CD4-positive, CD25-positive, alpha-beta regulatory T cell (primary cell): ENCODE data around the gene RSPH6A. TPM values are rescaled to one million over a fixed set of nuclear protein-coding genes. Genes with fewer than 3 reads are reported as not detected.
"Not testable (repeated sequence)": the region's sequence is repeated elsewhere in the genome, so short reads cannot be mapped to it uniquely, and the experiment has no call there.

ENCODE experiments used
- ATAC-seq, 2 donors: fragments of 150-1000 bp; cut with Tn5 transposase; one replicate each; pipeline ENCODE4 v1.10.0; 2021; ENCODE audit warnings: low read depth in 2 of 2, moderate number of reproducible peaks in 2 of 2, moderate library complexity in 1 of 2
- DNase-seq, 3 donors: peaks; one replicate each; pipeline versions ENCODE4 v3.0.0 to v3.0.0-alpha.2; 2012 to 2022; ENCODE audit warnings: mixed read lengths in 1 of 3
- H3K27ac ChIP-seq: one replicate; pipeline ENCODE4 v1.7.0; 2013; ENCODE audit warnings: mild to moderate bottlenecking, low read length; ENCODE audit not compliant: insufficient read depth, poor library complexity, severe bottlenecking
- H3K27me3 ChIP-seq: one replicate; pipeline ENCODE4 v1.7.0; 2013; ENCODE audit warnings: low read length; ENCODE audit not compliant: control insufficient read depth, insufficient read depth
- H3K36me3 ChIP-seq: one replicate; pipeline ENCODE4 v1.7.0; 2013; ENCODE audit warnings: mild to moderate bottlenecking, low read length, moderate library complexity; ENCODE audit not compliant: control insufficient read depth, insufficient read depth
- H3K4me1 ChIP-seq: 2 replicates; pipeline ENCODE4 v1.7.0; 2013; ENCODE audit warnings: mild to moderate bottlenecking, low read length; ENCODE audit not compliant: insufficient read depth, control insufficient read depth, poor library complexity, severe bottlenecking
- H3K4me3 ChIP-seq: one replicate; pipeline ENCODE4 v1.7.0; 2013; ENCODE audit warnings: low read depth, mild to moderate bottlenecking, low read length, moderate library complexity
- H3K9me3 ChIP-seq, 2 experiments: 1 replicate in 1 of 2; 2 replicates in 1 of 2; pipeline ENCODE4 v1.7.0; 2013; ENCODE audit warnings: low read length in 2 of 2, mild to moderate bottlenecking in 1 of 2, moderate library complexity in 1 of 2; ENCODE audit not compliant: control insufficient read depth in 2 of 2
- H3K27ac Mint-ChIP-seq, 3 donors: one replicate each; pipeline ENCODE4 v1.8.0; 2020 to 2022; ENCODE audit warnings: mild to moderate bottlenecking in 3 of 3, mixed read lengths in 3 of 3, moderate library complexity in 2 of 3
- H3K27me3 Mint-ChIP-seq: one replicate; pipeline ENCODE4 v1.8.0; 2022; ENCODE audit warnings: mild to moderate bottlenecking, mixed read lengths
- H3K36me3 Mint-ChIP-seq: one replicate; pipeline ENCODE4 v1.8.0; 2020; ENCODE audit warnings: mixed read lengths
- H3K4me1 Mint-ChIP-seq, 4 donors: one replicate each; pipeline ENCODE4 v1.8.0; 2020 to 2022; ENCODE audit warnings: mixed read lengths in 4 of 4, mild to moderate bottlenecking in 1 of 4
- H3K4me3 Mint-ChIP-seq, 4 donors: one replicate each; pipeline ENCODE4 v1.8.0; 2020 to 2022; ENCODE audit warnings: mild to moderate bottlenecking in 4 of 4, mixed read lengths in 4 of 4, moderate library complexity in 3 of 4
- H3K9me3 Mint-ChIP-seq, 7 donors: one replicate each; pipeline ENCODE4 v1.8.0; 2020 to 2022; ENCODE audit warnings: mixed read lengths in 7 of 7, mild to moderate bottlenecking in 3 of 7, moderate library complexity in 2 of 7
- polyA plus RNA-seq, 4 donors: library from polyadenylated mRNA; unstranded; fragments of 300-500 nt; fragmentation: Illumina TruSeq; gene quantifications; one replicate each; pipeline ENCODE4 v1.2.3, GENCODE V29; 2021
- total RNA-seq: library from RNA; stranded (reverse); gene quantifications from one replicate; pipeline ENCODE4 v1.2.3, GENCODE V29; 2022

The RSPH6A gene
- total and polyA plus RNA-seq, 5 donors from 2014 or later: 0.20 TPM; not detected in 4

DNA sequence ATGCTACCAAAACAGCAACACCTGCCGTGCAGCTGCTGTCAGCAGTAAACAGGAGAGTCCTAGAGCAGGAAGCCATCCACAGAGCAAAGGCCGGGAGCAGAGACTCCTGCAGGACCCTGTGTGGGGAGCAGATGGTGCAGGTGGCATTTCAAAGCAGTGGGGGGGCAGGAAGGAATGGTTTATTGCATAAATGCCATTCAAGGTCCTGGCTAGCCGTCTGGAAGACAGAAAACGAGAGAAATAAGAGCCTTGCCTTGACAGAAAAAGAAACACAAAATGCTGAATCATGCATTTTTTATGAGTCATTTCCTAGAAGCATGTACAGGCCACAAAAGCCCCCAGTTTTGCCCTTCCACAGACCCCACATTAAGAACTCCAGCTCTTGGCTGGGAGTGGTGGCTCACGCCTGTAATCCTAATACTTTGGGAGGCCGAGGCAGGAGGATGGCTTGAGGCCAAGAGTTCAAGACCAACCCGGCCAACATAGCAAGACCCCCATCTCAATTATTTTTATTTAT is 5.4 kb downstream of the RSPH6A start:
- H3K4me3 Mint-ChIP-seq: no peak overlapping the region
- peak overlapping the region in 1 of 3 donors; percentile 92 for H3K27ac Mint-ChIP-seq
- H3K27me3 Mint-ChIP-seq: no peaks in the 10 kb centered on the region
- Histone ChIP-seq H3K9me3 (no peaks in the 10 kb centered on the region), H3K4me1 (no peaks in the 10 kb centered on the region), H3K27me3 (no peaks in the 10 kb centered on the region), H3K27ac (no peak overlapping the region), H3K36me3 (no peaks in the 10 kb centered on the region), H3K4me3 (no peak overlapping the region)
- peaks cover 0 to 7% (median 2%) of the 10 kb centered on the region in 4 donors for H3K4me1 Mint-ChIP-seq
- H3K36me3 Mint-ChIP-seq: no peaks in the 10 kb centered on the region
- no peaks in the 10 kb centered on the region for H3K9me3 Mint-ChIP-seq
- ATAC-seq (no peak), DNase-seq (peak in 1 of 3 donors; percentile 34)

- DNase-seq (no peak), ATAC-seq (no peak)
- Mint-ChIP-seq H3K27me3 (no peaks in the 10 kb centered on the region), H3K9me3 (no peaks in the 10 kb centered on the region), H3K4me1 (peaks cover 0 to 7% (median 2%) of the 10 kb centered on the region in 4 donors), H3K36me3 (no peaks in the 10 kb centered on the region), H3K4me3 (no peak overlapping the region), H3K27ac (peak overlapping the region in 1 of 3 donors; percentile 49)
- H3K9me3 ChIP-seq: no peaks in the 10 kb centered on the region
- no peaks in the 10 kb centered on the region for H3K27me3 ChIP-seq
- no peaks in the 10 kb centered on the region for H3K4me1 ChIP-seq
- no peak overlapping the region for H3K4me3 ChIP-seq
- H3K36me3 ChIP-seq: no peaks in the 10 kb centered on the region
- H3K27ac ChIP-seq: no peak overlapping the region
Measured at GRCh38 chr19:45805719-45806118, 9.4 kb downstream of the RSPH6A start.

GRCh38 chr19:45804959-45805230 is 10.2 kb downstream of the RSPH6A start:
- ATAC-seq (no peak), DNase-seq (no peak)
- Mint-ChIP-seq H3K27me3 (no peaks in the 10 kb centered on the region), H3K4me1 (peaks cover 0 to 7% (median 2%) of the 10 kb centered on the region in 4 donors), H3K4me3 (no peak overlapping the region), H3K36me3 (no peaks in the 10 kb centered on the region), H3K9me3 (no peaks in the 10 kb centered on the region), H3K27ac (no peak overlapping the region)
- Histone ChIP-seq H3K4me1 (no peaks in the 10 kb centered on the region), H3K36me3 (no peaks in the 10 kb centered on the region), H3K4me3 (no peak overlapping the region), H3K27me3 (no peaks in the 10 kb centered on the region), H3K9me3 (no peaks in the 10 kb centered on the region), H3K27ac (no peak overlapping the region)

- Histone ChIP-seq H3K9me3 (no peaks in the 10 kb centered on the region), H3K27ac (no peak overlapping the region), H3K27me3 (no peaks in the 10 kb centered on the region), H3K36me3 (no peaks in the 10 kb centered on the region), H3K4me3 (no peak overlapping the region), H3K4me1 (no peaks in the 10 kb centered on the region)
- H3K9me3 Mint-ChIP-seq: no peaks in the 10 kb centered on the region
- H3K27me3 Mint-ChIP-seq: no peaks in the 10 kb centered on the region
- H3K36me3 Mint-ChIP-seq: no peaks in the 10 kb centered on the region
- H3K27ac Mint-ChIP-seq: no peak overlapping the region
- no peak for ATAC-seq
- no peak overlapping the region for H3K4me3 Mint-ChIP-seq
- DNase-seq: no peak
- peaks cover 0 to 7% (median under 1%) of the 10 kb centered on the region in 4 donors for H3K4me1 Mint-ChIP-seq
Measured at GRCh38 chr19:45804140-45804958, 10.8 kb downstream of the RSPH6A start.

DNA sequence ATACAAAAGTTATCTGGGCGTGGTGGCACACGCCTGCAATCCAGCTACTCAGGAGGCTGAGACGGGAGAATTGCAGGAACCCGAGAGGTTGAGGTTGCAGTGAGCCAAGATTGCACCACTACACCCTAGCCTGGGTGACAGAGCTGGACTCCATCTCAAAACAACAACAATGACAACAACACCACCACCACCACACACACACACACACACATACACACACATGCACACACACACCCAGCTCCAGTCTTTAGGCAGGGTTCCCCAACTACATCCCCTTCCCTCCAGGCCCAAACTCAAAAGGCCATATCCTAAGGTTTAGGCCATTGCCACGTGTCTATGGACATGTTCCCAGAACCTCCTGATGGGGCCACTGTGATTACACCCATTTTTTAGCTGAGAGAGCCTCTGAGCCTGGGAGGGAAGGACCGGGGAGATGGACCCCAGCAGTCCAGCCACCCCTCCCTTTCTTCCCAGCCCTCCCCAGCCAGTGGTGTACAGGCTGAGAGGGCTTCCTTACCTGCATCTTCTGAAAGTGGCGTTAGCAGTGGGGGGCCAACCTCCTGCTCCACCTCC is 13.4 kb downstream of the RSPH6A start:
- Histone ChIP-seq H3K9me3 (no peaks in the 10 kb centered on the region), H3K4me3 (no peak overlapping the region), H3K27ac (no peak overlapping the region), H3K27me3 (no peaks in the 10 kb centered on the region), H3K4me1 (no peaks in the 10 kb centered on the region), H3K36me3 (no peaks in the 10 kb centered on the region)
- Mint-ChIP-seq H3K27ac (no peak overlapping the region), H3K4me3 (no peak overlapping the region), H3K9me3 (peaks cover 0 to 1% (median 0%) of the 10 kb centered on the region in 7 donors), H3K27me3 (peaks cover 6% of the 10 kb centered on the region), H3K4me1 (peaks cover 0 to 7% (median 5%) of the 10 kb centered on the region in 4 donors), H3K36me3 (no peaks in the 10 kb centered on the region)
- DNase-seq (no peak), ATAC-seq (no peak)

GRCh38 chr19:45800070-45800553 is 15.0 kb downstream of the RSPH6A start:
- Mint-ChIP-seq H3K9me3 (peaks cover 0 to 1% (median 0%) of the 10 kb centered on the region in 7 donors), H3K4me3 (no peak overlapping the region), H3K27ac (no peak overlapping the region), H3K27me3 (peaks cover 7% of the 10 kb centered on the region), H3K4me1 (peaks cover 0 to 5% (median 2%) of the 10 kb centered on the region in 4 donors), H3K36me3 (no peaks in the 10 kb centered on the region)
- no peaks in the 10 kb centered on the region for H3K36me3 ChIP-seq
- H3K4me3 ChIP-seq: no peak overlapping the region
- H3K9me3 ChIP-seq: no peaks in the 10 kb centered on the region
- DNase-seq: no peak
- H3K27me3 ChIP-seq: peaks cover 3% of the 10 kb centered on the region
- H3K4me1 ChIP-seq: no peaks in the 10 kb centered on the region
- H3K27ac ChIP-seq: no peak overlapping the region
- no peak for ATAC-seq

- not testable (repeated sequence) for H3K4me3 Mint-ChIP-seq, DNase-seq, H3K9me3 Mint-ChIP-seq, H3K27me3 ChIP-seq, H3K27ac Mint-ChIP-seq, H3K27ac ChIP-seq, H3K4me3 ChIP-seq, H3K9me3 ChIP-seq, H3K36me3 Mint-ChIP-seq, H3K36me3 ChIP-seq, ATAC-seq, H3K4me1 Mint-ChIP-seq, H3K4me1 ChIP-seq
- H3K27me3 Mint-ChIP-seq: peaks cover 11% of the 10 kb centered on the region
Measured at GRCh38 chr19:45799541-45799940, 15.6 kb downstream of the RSPH6A start.
